Epidermal melanocyte (primary cell): ENCODE data around the gene SLC26A3.
A peak's percentile ranks its signal among the peaks of the same experiment; 100 is the strongest.
"Not testable (repeated sequence)": the region's sequence is repeated elsewhere in the genome, so short reads cannot be mapped to it uniquely, and the experiment has no call there.

Experiments used
- DNase-seq: peaks from one replicate; pipeline ENCODE4 v3.0.0; 2011; ENCODE audit warnings: low spot score; ENCODE audit not compliant: insufficient read length

The SLC26A3 gene

DNA sequence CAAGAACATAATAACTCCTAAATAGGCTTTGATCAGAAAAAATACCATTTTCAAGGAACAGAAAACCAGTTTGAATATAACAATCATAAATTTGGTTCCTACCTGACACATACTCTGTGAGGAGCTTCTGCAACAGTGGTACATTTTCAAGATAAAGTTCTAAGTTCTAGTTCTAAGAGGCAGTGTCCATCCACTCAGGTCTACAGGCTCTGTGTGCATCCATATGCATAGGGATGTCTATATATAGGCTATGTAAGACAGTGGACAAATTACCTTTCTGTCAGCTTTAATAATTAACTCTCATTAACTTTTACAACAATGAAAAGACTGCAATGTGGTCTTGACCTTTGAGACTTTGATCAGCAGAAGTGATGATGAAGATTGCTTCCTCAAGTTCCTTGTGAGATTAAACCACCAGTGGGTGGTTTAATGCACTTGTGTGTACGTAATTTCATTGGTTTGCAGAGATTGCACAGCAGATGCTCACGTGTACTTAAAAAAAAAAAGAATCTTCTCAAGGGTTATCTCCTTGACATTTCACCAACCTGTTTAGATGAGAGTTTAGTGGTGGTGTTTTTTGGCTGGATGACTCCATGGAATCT is at the start of gene SLC26A3:
Gene SLC26A3 (minus strand): TSS at position 215 of the 602 bp plus-strand sequence. CDS start 8,714 bp downstream, outside the sequence.
- no peak for DNase-seq

DNA sequence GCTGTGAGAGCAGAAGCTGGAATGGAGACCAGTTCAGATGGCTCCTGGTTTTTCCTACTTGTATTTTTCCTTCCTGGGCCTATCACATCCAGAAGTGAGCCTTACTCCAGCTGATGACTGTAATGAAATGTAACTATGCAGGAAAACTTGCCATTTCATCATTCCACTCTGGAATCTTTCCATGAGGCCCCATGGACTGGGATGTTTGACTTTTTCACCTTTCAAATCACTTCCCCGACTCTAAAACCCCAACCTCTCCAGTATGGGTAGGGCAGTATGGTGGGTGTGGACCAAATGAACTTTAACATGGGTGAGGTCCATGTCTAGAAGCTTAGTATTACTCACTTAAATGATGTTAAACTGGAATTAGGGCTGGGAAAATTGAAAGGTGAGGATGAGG is 47.6 kb upstream of the SLC26A3 start:
- peak; percentile 29 for DNase-seq

DNA sequence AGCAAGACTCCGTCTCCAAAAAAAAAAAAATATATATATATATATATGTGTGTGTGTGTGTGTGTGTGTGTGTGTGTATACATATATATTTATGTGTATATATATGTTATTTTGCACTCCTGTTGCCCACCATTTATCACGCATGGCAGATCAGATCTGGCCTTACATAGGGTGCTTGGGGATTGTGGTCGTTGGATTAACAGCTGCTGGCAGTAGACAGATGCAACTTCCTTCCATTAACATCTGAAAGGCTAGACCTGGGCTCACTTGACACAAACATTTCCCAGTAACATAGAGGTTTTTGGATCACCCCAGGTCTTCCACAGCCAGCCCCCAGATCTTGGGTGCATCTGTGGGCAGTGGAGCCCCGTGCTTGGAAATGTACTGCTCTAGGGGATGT is 47.2 kb upstream of the SLC26A3 start:
- no peak for DNase-seq

DNA sequence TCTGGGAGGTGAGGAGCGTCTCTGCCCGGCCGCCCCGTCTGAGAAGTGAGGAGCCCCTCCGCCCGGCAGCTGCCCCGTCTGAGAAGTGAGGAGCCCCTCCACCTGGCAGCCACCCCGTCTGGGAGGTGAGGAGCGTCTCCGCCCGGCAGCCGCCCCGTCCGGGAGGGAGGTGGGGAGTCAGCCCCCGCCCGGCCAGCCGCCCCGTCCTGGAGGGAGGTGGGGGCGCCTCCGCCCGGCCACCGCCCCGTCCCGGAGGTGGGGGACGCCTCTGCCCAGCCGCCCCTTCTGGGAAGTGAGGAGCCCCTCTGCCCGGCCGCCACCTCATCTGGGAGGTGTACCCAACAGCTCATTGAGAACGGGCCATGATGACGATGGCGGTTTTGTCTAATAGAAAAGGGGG is 45.2 kb upstream of the SLC26A3 start:
- DNase-seq = not testable (repeated sequence)

DNA sequence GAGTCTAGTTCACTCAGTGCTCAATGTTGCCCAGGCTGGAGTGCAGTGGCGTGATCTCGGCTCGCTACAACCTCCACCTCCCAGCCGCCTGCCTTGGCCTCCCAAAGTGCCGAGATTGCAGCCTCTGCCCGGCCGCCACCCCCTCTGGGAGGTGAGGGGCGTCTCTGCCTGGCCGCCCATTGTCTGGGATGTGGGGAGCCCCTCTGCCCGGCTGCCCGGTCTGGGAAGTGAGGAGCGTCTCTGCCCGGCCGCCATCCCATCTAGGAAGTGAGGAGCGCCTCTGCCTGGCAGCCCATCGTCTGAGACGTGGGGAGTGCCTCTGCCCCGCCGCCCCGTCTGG is 44.8 kb upstream of the SLC26A3 start:
- not testable (repeated sequence) for DNase-seq

DNA sequence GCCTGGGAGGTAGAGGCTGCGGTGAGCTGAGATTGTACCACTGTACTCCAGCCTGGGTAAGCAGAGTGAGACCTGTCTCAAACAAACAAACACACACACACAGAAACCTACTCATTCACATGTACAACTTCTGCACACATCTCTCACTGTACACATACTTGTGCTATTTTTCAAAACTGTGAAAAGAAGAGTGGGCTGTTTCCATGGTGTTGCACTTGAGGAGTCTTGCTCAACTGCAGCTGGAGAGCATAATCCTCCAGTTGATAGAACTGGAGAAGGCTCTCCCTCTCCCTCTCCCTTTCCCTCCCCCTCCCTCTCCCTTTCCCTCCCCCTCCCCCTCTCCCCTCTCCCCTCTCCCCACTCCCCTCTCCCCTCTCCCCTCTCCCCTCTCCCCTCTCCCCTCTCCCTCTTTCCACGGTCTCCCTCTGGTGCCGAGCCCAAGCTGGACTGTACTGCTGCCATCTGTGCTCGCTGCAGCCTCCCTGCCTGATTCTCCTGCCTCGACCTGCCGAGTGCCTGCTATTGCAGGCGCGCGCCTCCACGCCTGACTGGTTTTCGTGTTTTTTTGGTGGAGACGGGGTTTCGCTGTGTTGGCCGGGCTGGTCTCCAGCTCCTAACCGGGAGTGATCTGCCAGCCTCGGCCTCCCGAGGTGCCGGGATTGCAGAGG is 44.3 kb upstream of the SLC26A3 start:
- no peak for DNase-seq

DNA sequence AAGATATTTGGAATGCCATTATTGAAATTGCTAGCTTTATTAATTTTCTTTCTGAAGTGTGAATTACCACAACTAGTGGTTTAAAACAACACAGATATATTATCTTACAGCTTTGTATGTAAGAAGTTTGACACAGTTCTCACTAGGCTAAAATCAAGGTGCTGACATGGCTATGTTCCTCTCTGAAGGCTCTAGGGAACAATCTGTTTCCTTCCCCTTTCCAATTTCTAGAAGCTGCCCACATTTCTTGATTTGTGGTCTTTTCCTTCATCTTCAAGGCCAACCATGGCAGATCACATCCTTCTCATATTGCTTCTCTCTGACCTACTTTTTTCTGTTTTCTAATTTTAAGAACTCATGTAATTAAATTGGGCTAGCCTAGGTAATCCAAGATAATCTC is 43.3 kb upstream of the SLC26A3 start:
- no peak for DNase-seq

DNA sequence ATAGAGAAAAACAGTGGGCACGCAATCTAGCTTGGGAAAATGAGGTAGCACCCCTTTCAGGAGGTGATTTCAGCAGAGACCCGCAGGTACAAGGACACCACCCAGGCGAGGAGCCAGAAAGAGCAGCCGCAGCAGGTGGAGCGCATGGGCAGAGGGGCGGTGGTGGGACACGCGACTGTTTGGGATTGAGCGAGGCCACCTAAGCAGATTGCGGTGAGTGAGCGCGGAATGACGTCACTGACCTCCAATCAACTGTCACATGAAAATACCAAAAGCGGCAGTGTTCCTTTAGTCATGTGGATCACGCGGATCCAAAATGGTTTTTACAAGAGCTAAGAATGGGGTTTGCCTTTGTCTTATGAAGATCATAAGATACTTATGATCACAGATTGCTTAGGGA is 40.2 kb upstream of the SLC26A3 start:
- DNase-seq = no peak

DNA sequence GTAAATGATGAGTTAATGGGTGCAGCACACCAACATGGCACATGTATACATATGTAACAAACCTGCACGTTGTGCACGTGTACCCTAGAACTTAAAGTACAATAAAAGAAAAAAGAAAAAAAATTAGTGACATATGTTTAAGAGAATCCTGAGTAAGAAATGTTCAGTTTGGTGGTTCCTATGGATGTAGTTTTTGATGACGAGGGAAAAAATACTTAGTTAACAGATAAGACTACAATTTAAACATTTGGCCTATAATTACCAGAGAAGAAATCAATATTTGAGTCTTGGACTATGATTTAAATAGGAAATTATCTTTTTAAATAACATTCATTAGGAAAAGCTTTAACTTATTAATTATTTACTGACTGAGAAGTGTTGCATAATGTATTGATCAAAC is 39.2 kb upstream of the SLC26A3 start:
- no peak for DNase-seq

DNA sequence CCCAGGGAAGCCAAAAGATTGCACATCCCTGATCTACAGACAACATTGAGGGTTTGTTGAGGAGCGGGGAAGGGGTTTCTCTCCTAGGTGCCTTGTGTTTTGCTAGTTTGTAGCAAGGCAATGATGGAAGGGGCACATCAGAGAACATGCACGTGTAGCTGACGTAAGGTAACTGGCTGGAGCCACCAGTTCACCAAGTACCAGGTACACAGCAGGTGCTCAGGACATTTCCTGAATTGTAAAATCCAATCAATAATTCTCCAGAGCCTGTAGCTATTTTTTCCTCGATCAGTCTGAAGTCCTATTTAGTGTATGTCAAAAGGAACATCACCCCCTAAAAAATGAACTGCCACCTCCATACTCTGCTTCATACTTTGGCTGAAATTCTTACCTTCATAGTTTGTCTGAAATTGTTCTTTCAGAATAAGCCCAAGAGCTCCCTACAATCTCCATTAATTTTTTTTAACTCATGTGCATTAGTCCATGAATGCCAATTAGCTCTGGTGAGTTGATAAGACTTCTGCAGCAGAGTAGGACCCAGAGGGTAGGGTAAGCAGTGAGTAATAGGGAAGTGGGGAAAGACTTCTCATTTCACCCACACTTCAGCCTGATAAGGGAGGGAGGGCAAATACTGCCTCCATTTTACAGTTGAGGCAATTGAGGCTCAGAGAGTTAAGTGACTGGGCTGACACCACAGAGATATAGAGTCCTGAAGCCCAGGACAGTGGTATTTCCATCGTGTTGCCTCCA is 36.0 kb upstream of the SLC26A3 start:
- no peak for DNase-seq

DNA sequence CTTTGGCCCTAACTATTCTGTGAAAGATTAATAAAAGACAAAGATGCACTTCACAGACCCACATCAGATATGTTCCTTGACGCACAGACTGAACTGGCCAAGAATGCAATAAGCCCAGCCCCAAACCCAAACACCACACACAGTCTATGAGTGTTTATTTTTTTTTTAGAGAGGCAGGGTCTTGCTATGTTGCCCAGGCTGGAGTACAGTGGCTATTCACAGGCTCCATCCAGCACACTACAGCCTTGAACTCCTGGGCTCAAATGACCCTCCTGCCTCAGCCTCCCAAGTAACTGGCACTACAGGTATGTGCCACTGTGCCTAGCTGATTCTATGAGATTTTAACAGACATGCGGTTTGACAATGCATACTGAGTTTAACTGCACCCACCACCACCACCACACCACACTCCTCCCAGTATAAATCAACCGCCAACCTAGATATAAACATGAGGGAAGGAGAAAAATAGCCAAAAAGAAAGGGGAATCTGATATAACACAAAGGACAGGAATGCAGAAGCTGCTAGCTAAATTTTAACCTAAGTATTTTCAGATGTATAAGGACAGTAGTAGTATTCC is 35.1 kb upstream of the SLC26A3 start:
- no peak for DNase-seq

DNA sequence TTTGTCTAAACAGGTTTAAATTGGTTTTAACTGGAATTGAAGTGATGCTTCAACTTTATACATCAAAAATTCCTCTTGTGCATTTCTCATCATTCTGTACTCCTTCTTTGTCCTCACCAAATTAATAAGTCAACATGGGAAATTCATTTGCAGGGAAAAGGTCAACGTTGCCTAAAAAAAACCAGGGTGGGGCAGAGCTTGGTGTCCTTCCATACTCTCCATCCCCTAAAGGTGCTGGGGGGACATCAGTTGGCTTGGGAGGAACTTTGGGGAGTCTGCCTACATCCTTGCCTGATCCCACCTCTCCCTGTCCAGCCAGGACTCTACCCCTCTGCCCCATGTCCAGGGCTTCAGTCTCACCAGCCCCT is 34.1 kb upstream of the SLC26A3 start:
- no peak for DNase-seq

DNA sequence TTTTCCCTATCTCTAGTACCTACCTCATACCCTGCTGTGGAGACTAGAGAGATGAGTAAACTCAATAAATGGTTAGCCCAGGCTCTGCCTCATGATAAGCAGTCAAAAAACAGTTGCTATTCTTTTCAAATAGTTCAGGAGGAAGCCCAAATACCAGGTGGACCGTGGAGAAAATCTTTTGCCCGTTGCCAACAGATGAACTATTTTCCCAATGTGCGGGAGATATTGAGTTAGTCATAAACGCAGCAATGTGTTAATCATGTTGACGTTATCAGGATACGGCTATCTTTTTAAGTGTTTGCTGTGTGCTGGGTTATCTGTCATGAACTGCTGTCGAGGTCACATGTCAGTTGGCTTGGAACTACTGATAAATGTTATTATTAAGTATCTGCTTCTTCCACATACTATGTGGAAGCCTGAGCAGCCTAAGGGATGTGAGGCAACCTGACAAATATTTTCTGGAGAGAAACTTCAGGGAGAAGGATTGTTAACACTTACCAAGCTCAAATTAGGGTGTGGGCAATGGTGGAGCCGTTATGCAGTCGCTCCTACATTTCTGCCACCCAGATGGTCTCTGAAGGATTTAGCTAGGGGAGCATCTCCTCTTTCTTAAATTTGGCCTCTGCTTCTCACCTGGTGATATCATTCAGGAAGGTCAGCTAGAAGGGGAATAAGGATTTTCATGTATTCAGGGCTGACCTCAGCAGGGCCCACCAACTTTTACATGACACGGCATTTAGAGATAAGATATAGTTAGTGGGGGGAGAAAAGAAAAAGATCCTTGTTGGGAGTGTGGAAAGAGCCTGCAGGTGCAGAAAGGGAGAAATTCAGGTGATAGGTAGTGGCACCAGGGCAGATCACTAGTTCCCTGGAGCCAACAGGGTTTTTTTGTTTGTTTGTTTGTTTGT is 33.5 kb upstream of the SLC26A3 start:
- DNase-seq = no peak

DNA sequence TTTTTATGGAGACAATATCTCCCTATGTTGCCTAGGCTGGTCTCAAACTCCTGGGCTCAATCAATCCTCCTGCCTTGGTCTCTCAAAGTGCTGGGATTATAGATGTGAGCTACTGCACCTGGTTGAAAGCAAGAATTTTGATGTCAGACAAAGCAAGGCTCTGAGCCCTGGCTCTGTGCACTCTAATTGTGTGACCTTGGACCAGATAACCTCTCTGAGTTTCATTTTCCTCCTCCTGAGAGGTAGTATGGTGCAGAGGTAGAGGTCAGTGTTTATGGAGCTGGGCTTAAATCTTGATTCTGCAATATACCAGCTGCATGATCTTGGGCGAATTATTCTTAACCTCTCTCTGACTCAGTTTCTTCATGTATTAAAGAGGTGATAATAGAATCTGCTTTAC is 31.4 kb upstream of the SLC26A3 start:
- no peak for DNase-seq

DNA sequence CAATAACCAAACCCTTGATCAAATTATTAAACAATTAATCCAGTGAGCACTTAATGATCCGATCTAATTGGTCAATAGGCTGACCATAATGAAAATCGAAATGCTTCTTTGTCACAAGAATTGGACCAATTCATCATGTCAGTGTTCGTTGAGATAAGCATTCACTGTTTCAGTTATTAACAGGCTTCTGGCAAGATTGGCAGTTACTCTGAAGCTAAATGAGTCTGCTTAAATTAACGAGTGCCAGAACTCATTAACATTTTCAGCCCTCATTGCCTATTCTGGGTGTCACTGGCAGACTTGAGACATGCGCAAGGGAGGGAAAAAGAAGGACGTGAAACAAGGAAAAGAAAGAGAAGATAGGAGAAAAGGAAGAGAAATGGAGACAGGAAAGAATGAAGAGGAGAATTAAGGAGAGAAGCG is 30.7 kb upstream of the SLC26A3 start:
- DNase-seq = no peak

DNA sequence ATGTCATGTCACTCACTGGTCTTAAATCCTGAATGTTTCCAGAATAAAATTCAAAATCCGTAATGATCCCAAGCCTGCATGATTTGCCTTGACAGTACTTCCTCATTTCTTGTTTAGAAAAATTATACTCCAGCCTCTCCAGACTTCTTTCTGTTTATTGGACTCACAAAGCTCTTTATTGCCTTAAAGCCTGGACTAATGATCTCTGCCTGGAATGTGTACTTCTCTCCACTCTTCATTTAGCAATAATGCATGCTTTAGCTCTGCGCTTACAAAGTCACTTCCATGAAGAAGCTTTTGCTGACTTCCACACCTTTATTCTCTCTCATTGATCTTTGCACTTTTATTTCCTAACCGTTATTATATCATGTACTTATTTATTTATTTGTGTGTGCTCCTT is 27.4 kb upstream of the SLC26A3 start:
- DNase-seq = no peak

DNA sequence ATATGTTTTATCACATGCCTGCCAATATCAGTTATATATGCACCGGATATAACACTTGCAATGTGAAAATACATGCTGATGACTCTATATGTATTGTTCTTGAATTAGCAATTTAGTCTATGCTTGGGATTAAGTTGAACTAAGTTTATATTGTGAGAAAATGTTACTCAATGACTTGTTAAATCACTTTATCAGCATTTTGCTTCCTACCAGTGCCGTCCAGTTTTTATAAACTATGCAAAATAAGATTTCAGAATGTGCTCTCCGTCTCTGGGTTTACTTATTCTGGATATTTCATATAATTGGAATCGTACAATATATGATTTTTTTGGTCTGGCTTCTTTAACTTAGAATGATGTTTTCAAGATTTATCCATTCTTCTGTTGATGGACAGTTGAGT is 25.5 kb upstream of the SLC26A3 start:
- DNase-seq = no peak

DNA sequence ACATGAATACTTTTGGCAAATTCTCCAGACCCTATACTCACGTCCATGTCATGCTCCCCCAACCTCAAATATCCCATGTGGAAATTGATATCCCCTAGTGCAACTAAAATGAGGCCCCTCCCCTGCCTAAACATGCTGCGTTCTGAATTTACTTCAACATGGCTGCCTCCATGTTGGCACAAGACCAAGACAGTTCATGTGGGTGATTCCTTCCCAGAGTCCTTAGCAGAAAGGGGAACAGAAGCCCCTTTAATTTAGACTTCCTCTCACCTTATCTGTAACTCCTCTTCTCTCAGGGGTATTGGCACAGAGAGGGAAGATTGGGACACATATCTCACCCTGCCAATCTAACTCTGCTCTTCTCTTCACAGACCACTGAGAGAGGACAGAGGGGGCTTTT is 24.5 kb upstream of the SLC26A3 start:
- DNase-seq = no peak

DNA sequence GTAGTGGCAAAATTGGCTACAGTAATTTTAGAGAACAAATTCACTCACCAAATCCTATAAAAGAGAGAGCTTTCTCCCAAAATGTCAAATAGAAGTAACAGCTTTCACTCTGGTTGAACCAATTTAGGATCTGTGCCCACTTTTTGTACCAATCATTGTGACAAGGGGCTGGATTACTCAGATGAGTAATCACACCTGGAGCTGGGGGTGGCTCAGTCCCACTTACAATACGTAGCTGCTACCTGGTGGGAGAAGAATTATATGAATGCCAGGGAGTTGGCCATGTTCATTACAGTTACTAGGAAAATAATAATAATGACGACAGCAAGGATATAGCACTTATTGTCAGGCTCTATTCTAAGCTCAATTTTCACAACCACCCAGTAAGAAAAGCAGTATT is 23.4 kb upstream of the SLC26A3 start:
- no peak for DNase-seq

DNA sequence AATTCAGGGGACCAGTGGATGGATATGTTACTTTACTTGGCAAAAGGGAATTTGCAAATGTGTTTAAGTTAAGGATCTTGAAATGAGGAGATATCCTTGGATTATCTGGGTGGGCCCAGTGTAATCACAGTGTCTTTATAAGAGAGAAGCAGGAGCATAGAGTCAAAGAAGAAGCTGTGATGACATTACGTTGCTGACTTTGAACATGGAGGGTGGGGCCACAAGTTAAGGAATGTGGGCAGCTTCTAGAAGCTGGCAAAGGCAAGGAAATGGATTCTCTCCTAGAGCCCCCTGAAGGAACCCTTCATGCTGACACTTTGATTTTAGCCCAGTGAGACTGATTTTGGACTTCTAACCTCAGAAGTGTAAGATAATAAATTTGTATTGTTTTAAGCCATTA is 21.8 kb upstream of the SLC26A3 start:
- DNase-seq = no peak

DNA sequence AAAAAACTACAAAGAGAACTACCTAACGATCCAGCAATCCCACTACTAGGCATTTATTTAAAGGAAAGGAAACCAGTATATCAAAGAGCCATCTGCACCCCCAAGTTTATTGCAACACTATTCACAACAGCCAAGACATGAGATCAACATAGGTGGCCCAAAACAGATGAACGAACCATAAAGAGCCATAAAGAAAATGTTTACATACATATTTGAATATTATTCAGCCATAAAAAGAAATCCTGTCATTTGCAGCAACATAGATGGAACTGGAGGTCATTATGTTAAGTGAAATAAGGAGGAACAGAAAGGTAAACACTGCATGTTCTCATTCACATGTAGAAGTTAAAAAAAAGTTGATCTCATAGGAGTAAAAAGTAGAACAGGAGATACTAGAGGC is 15.6 kb upstream of the SLC26A3 start:
- DNase-seq = no peak
